ENCODE measurements around the gene IVL.

The IVL gene, protein sequence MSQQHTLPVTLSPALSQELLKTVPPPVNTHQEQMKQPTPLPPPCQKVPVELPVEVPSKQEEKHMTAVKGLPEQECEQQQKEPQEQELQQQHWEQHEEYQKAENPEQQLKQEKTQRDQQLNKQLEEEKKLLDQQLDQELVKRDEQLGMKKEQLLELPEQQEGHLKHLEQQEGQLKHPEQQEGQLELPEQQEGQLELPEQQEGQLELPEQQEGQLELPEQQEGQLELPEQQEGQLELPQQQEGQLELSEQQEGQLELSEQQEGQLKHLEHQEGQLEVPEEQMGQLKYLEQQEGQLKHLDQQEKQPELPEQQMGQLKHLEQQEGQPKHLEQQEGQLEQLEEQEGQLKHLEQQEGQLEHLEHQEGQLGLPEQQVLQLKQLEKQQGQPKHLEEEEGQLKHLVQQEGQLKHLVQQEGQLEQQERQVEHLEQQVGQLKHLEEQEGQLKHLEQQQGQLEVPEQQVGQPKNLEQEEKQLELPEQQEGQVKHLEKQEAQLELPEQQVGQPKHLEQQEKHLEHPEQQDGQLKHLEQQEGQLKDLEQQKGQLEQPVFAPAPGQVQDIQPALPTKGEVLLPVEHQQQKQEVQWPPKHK

DNA sequence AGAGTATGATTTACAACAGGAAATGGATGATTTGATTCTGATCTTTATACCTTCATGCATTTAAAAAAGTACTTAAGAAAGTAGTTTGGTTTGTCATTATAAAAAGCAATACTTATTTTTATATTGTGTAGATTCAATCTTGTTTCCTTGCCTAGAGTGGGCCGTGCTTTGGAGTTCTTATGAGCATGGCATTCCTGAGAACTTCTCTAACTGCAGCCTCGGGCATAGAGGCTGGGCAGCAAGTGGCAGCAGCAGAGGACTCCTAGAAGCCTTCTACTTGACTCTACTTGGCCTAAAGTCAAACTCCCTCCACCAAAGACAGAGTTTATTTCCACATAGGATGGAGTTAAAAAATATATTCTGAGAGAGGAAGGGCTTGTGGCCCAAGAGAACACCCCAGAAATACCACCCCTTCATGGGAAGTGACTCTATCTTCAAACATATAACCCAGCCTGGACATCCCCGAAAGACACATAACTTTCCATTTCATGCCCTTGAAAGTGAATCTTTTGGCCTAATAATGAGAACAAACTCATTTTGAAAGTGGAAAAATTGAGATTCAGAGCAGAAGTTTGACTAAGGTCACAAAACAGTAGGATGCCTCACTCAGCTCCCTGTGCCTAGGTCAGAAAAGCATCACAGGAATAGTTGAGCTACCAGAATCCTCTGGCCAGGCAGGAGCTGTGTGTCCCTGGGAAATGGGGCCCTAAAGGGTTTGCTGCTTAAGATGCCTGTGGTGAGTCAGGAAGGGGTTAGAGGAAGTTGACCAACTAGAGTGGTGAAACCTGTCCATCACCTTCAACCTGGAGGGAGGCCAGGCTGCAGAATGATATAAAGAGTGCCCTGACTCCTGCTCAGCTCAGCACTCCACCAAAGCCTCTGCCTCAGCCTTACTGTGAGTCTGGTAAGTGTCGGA is at the start of gene IVL:
TSS of gene IVL (plus strand) at position 861 of the 916 bp plus-strand sequence. CDS start 1,252 bp downstream, outside the sequence.
- DNase-seq (ENCODE audit: low read depth in 2 of 2, low spot score in 1 of 2), result no peak

DNA sequence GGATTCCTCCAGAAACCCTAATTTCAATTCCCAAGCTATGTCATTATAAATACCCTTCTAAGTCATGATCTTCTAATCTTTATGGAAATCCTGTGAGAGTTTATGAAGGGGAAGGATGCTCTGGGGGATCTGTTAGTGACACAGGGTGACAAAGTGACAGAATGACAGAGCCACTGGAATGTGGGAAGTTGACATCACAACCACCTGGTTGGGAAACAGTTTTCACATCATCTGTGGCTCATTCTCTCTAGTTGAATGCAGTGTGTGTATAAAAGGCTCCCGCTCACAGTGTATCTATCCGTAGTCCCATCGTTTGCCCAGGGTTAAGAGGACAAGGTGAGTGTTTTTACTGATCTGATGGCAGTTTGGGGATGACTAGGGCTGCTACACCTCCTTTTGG is 48.6 kb upstream of the IVL start, which contains the start of gene LCE7A:
TSS of gene LCE7A (plus strand) at position 301 of the 400 bp plus-strand sequence. CDS start 702 bp downstream, outside the sequence.
- no peak for DNase-seq (ENCODE audit: low read depth in 2 of 2, low spot score in 1 of 2)

DNA sequence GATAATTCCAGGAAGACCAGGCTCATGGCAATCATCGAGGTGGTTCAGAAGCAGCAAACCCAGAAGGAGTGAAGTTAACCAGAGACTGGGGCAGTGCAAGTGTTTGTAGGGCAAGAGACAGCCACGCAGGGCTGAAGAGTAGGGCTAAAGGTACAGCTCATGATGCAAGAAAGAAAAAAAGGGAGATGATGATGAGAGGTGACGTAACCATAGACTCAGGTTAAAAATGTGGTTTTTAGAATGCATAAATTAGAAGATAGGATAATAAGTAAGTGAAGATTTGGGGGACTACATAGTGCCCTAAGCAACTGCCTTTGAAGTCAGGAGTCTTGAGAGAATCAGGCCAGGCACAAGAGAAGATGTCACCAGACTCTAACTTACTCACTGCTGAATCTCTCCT is 48.2 kb upstream of the IVL start:
- no peak for DNase-seq (ENCODE audit: low read depth in 2 of 2, low spot score in 1 of 2)

DNA sequence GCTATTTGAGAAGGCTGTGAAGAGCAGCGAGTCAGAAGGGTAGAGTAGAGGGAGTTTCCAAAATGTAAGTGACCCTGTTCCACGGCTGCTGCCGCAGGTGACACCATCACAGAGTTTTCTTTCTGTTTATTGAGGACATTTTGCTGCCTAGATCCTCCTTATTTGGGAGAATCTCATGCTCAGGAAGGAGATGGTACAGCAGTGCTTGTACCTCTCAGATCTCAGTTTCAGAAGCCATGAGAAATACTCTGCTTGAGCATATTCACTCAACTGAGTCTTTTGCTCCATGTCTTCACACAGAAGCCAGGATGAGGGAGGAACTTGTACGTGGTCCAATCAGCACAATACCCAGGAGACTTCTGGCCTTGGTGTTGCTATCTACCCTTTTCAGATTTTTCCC is 47.0 kb upstream of the IVL start:
- DNase-seq (ENCODE audit: low read depth in 2 of 2, low spot score in 1 of 2), result no peak

DNA sequence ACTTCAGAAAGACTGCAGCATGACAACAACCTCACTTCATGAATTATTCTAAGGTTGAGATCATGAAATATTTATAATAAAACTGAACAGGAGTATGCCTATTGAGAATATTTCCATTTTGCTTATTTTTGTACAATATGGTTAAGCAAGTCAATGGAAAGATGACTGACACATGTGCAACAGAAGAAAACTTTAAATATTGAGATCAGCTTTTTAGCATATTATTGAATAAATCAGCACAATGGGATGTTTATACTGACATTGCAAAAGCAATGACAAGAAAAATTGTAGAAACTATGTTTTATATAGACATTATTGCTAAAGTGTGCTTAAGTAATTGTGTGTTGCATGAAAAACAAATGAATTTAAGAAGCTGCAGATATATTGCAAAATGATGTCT is 43.9 kb upstream of the IVL start:
- no peak for DNase-seq (ENCODE audit: low read depth in 2 of 2, low spot score in 1 of 2)

DNA sequence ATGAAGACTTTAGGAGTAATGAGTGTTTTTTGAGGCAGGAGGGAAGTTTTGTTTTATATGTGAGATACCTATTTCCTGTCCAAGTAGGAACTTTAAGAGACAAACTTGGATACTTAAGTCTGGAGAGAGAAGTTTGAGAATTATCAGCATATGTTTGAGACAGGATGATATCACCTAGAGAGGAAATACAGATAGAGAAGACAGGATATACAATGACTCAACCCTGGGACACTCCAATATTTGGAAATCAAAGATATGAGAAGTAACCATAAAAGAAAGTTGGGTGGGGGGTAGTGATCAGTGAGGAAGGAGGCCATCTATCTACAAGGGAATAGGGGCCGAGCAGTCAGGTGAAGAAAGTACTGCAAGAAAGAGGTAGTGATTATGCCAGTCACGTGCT is 42.0 kb upstream of the IVL start:
- DNase-seq (ENCODE audit: low read depth in 2 of 2, low spot score in 1 of 2), result no peak

DNA sequence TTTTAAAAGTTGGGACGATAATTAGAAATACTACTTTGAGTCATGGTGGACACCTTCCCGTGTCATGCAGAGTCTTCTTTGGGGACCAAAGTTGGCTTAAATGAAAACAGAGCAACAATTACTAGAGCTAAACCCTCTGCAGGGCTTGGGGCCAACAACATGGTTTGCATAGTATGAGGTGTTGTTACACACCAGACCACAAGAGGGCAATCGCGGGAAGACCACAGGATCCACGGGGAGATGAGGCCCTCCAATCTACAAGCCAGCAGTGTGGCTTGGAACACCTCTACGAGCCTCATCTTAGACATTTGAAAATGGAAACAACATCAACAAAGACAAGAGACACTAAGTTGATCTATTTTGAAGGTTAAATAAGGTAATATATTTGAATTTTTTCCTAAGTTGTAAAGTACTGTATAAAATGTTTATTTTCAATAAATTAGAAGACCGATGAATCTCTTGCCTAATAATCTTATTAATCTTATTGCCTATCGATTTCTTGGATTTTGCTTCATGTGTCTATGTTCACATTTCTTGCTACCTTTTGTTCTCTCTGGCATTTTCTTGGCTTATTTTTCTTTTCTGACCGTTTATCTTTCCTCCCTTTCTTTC is 38.4 kb upstream of the IVL start:
- peak; percentile 10 to 16 for DNase-seq (ENCODE audit: low read depth in 2 of 2, low spot score in 1 of 2)

DNA sequence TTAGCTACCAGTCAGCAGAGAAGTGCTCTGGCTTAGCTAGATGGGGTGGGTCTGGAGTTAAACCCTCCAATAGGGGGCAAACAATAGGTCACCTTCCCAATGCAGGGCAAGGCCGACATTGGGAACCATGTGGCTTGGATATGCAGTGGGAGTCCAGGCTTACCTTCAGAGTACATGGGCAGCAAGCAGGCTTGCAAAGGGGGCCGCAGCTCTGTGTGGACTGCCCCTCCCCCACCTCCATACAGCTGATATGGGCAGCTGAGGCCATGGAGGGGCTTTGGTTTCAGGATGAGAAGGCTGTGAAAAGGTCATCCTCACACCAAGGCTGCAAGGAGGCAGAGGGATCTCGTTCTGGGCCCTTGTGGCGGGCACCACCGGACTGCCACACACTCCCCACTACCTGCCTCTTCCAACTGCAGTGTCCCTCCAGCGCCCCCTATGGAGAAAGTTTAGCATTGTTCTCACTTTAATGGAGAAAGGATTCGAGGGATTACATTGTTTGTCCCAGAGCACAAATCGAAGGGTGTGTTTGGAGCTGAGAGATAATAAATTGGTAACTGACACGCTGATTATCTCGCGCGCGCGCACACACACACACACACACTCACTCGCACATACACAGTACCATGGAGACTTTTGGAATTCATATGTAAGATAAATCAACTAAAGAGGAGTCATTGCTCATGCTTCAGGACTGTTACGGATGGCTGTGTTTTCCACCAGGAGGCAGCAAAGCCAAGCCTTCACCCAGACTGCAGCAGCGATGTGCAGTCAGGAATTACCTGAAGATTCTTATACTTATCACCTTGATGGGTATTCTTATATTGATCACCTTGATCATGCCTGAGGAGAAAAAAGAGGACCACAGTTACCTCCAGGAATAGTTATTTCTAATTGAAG is 37.3 kb upstream of the IVL start:
- no peak for DNase-seq (ENCODE audit: low read depth in 2 of 2, low spot score in 1 of 2)

DNA sequence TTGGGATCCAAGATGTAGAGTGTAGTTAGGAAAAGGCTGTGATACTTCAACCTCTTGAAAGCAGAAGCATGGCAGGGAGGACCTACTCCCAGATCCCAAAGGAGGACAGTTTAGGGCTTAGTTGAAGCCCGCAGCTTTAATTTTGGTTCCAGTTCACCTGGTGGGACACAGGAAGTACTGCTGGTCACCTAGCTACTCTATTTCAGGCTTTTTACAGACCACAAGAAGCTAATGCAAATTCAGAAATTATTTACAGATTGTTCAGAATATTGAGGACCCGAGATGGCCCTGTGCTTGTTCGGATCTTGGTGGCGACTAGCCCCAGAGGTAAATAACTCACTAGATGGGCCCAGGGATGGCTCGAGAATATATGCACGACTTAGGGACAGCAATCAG is 36.6 kb upstream of the IVL start:
- DNase-seq (ENCODE audit: low read depth in 2 of 2, low spot score in 1 of 2), result no peak

DNA sequence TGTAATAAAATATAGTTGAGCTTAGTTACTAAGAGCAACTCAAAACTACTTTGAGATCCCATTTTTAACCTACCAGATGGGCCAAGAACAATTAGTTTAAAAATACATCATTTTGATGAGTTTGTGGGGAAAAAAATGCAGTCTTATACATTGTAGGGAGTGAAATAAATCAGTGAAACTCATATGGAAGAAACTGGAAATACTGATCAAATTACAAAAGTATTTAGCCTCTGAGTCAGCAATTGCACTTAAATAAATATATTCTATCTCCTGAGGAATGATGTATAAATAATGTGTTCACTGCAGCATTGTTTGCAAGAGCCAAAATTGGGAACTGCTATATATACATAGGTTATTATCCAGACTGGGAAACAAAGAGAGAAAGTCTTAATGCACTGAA is 34.9 kb upstream of the IVL start:
- DNase-seq (ENCODE audit: low read depth in 2 of 2, low spot score in 1 of 2), result no peak

DNA sequence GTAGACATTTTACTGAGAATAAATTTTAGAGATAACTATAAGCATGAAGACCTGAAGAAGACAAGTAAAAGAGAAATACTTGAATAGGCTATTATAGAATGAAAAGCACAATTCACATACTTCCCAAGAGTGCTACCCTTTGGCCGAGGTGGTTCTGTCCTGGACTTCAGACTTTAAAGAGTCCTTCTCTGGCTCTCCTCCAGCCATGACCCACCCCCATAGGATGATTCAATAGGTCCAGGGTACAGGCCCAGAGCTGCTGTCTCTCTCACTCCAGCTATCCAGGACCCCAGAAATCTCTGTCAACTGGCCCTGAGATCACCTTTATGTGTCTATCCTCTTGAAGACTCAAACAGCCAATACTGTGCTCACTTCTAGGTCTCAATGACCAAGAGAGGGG is 31.5 kb upstream of the IVL start:
- DNase-seq (ENCODE audit: low read depth in 2 of 2, low spot score in 1 of 2), result no peak

DNA sequence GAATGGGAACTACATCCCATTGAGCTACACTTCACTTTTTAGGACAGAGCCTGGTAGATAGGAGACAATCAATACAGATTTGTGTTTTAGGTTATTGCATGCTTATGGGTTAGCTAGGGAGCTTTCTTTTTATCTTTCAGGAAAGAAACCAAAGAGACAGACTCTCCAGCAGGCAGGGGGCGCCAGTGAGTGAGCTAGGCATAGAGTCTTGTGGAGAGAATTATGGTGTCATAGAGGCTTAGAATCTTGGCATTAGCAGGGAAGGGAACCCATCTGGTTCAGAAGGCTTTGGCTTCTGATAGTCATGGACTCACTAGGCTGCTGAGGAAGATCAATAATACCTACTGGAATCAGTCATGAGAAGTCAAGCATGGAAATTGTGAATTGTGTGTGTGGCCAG is 30.3 kb upstream of the IVL start, which contains the start of gene SMCP:
TSS of gene SMCP (plus strand) at position 281 of the 400 bp plus-strand sequence. CDS start 6,101 bp downstream, outside the sequence.
- DNase-seq (ENCODE audit: low read depth in 2 of 2, low spot score in 1 of 2), result no peak

DNA sequence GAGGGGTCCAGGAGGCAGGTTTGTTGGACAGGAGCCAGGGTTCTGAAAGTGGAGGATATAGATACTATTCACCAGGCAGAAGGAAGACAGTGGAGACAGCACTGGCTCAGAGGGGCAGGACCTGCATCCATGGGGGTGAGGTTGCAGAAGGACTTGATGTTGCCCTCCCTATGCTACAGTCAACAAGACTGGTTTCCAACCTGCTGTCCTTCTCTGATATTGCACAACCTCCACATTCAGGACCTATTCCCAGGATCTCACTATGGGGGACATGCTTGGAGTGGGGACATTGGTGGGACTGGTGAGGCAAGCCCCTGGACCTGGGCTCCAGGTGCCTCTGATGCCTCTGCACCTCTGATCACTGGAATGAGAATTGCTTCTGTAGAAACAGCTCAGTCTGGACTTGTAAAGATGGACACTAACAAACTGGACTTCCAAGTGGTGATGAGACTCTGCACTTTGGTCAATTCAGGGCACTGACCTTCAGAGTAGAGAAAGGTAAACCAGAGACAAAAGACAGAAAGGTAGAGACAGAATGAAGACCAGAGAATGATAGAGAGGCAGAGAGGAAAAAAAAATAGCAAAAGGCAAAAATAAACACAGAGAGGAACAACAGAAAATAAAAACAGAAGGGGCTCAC is 28.7 kb upstream of the IVL start:
- no peak for DNase-seq (ENCODE audit: low read depth in 2 of 2, low spot score in 1 of 2)

DNA sequence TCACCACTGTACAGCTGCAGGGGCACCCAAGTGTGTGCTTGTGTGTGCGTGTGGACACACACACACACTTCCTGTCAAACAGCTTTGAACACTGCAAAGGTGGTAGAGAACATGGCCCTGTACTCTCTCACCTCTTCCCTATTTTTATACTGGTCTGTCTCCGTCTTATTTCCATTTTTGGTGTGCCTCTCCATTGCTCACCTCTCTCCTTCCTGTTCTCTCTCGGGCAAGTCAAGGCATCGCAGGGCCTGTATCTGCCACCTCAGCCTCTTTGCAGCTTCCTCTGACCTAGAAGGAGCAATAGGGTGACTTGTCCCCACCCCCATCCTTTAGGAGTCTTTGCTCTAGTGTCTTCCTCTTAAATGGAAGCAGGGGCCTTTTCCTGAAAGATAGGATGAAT is 28.0 kb upstream of the IVL start:
- DNase-seq (ENCODE audit: low read depth in 2 of 2, low spot score in 1 of 2), result no peak

DNA sequence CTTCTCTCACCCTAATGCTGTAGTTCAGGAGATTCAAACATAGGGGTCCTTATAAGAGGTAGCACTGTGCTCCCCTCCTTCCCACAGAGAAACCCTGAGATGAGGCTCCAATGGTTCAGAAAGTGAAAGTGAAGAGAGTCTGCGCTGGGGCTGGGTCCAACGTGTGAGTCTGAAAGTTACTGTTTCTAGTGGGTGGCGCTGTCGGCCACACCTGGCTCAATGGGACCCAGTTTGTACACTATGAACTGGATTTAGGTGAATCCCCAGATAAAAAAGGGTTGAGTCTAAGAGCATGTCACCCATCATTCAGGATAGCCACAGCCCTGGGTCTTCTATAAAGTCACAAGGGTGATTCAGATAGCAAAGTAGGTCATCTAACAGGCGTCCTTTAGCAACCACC is 27.4 kb upstream of the IVL start:
- no peak for DNase-seq (ENCODE audit: low read depth in 2 of 2, low spot score in 1 of 2)

DNA sequence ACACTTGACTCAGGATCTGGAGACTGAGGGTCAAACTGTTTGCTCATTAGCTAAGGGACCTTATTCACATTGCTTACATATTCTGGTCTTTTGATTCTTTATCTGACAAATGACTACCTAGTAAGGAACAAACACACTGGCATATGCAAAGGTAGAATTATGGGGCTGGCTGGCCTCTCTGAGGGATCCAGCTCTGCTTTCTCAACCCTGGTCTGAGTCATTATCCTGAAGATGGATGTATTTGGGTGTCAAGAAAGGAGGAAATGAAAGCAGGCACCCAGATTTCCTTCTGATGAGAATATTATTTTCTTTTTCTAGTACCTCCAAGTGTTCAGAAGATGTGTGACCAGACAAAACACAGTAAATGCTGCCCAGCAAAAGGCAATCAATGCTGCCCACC is 24.3 kb upstream of the IVL start:
- DNase-seq (ENCODE audit: low read depth in 2 of 2, low spot score in 1 of 2), result no peak

DNA sequence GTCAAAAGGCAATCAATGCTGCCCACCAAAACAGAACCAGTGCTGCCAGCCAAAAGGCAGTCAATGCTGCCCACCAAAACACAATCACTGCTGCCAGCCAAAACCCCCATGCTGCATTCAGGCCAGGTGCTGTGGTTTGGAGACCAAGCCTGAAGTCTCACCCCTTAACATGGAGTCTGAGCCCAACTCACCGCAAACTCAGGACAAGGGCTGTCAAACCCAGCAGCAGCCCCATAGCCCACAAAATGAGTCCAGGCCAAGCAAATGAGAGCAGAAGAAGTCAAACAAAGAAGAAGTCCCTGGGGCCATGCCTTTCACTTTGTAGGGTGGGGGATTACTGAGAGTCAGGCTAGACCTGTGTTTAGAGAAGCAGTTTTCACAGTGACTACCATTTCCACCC is 23.8 kb upstream of the IVL start:
- DNase-seq (ENCODE audit: low read depth in 2 of 2, low spot score in 1 of 2), result no peak

DNA sequence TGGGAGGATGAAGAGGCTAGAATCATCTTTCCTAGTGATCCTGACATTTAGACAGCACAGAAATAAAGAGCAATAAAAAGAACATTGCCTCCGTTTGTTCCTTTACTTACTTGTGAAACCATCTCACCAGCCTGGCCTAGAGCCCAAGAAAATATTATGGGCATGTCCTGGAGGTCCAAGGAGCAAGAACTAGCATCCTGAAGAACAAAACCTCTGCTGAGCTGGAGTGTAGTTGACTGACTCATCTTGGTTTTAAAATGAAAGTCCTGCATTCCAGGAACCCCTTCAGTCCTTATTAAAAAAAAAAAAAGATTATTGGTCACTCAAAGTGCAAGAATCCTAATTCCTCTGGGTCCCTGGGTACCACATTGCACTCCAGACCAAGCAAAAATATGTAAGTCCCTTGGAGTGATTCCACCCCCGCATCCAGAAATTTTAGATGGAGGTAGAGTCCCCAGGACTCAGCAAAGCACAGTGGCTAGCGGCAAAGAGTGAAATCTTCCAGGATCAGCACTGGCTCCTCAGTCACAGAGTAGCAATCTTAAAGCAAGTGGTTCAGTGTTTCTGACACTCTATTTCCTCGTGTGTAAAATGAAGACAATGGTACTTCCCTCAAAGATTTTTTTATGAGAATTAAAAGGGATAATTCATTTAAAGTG is 23.3 kb upstream of the IVL start:
- no peak for DNase-seq (ENCODE audit: low read depth in 2 of 2, low spot score in 1 of 2)

DNA sequence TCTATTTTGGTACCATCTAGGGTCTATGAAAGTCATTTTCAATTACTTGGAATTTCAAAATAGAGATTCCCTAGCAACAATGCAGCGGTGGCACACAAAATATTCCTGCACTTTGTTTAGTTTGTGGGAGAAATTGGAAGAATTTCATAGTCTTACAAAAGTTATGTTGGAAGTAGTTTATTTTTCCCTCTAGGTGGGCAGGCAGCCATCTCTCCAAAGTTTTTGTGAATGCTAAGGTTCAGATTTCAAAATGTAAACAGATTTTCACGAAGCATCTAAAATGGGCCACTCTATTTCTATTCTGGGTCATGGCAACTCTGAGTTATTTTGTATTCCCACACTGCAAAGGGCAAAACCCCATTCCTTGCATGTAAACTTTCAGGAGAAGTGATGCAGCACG is 22.3 kb upstream of the IVL start:
- no peak for DNase-seq (ENCODE audit: low read depth in 2 of 2, low spot score in 1 of 2)

All from stimulated activated CD8-positive, alpha-beta memory T cell treated with anti-CD3 and anti-CD28 coated beads, Interleukin-4, amount 100 ng/mL, for 4 hours (primary cell).